ENCODE results near the gene LRP3.

GRCh38 chr19:33211794-33212435, 17.8 kb downstream of the LRP3 start:
- TF ChIP-seq, protein P1, sequence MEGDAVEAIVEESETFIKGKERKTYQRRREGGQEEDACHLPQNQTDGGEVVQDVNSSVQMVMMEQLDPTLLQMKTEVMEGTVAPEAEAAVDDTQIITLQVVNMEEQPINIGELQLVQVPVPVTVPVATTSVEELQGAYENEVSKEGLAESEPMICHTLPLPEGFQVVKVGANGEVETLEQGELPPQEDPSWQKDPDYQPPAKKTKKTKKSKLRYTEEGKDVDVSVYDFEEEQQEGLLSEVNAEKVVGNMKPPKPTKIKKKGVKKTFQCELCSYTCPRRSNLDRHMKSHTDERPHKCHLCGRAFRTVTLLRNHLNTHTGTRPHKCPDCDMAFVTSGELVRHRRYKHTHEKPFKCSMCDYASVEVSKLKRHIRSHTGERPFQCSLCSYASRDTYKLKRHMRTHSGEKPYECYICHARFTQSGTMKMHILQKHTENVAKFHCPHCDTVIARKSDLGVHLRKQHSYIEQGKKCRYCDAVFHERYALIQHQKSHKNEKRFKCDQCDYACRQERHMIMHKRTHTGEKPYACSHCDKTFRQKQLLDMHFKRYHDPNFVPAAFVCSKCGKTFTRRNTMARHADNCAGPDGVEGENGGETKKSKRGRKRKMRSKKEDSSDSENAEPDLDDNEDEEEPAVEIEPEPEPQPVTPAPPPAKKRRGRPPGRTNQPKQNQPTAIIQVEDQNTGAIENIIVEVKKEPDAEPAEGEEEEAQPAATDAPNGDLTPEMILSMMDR (IDR thresholded peaks at IDR 0.05): no peak
- no peak for TF ChIP-seq ZFX (IDR thresholded peaks at IDR 0.05; ENCODE audit: borderline replicate concordance)

Measured in 22Rv1 (cell line).